Vein endothelial cell (primary cell): Measurements from ENCODE around the gene NRP1. TPM values are rescaled to one million over a fixed set of nuclear protein-coding genes. Genes with fewer than 3 reads are reported as not detected.

ENCODE experiments used
- small RNA-seq: library from RNA; depleted of rRNA; stranded (forward); fragments of <200 nt; gene quantifications from one replicate; pipeline ENCODE3, GENCODE V24; 2012
- total RNA-seq: library from RNA; depleted of rRNA; stranded (reverse); fragments of >200 nt; gene quantifications from 2 replicates; pipeline ENCODE4 v1.2.3, GENCODE V29; 2012

Gene NRP1
- total RNA-seq = 219 and 351 TPM in 2 replicates

GRCh38 chr10:33334153-33334804 is at the start of gene NRP1:
Gene NRP1, minus strand, starts transcription at chr10:33334667. Its CDS starts 285 bp downstream, at chr10:33334382.

Small RNAs within 50 kb of the gene (small RNA-seq; reads per million reads assigned to genes)
- not detected for gene AL353600.1
- not detected for gene RN7SL398P
